Measurements from ENCODE around the gene GPR4.

Gene GPR4

DNA sequence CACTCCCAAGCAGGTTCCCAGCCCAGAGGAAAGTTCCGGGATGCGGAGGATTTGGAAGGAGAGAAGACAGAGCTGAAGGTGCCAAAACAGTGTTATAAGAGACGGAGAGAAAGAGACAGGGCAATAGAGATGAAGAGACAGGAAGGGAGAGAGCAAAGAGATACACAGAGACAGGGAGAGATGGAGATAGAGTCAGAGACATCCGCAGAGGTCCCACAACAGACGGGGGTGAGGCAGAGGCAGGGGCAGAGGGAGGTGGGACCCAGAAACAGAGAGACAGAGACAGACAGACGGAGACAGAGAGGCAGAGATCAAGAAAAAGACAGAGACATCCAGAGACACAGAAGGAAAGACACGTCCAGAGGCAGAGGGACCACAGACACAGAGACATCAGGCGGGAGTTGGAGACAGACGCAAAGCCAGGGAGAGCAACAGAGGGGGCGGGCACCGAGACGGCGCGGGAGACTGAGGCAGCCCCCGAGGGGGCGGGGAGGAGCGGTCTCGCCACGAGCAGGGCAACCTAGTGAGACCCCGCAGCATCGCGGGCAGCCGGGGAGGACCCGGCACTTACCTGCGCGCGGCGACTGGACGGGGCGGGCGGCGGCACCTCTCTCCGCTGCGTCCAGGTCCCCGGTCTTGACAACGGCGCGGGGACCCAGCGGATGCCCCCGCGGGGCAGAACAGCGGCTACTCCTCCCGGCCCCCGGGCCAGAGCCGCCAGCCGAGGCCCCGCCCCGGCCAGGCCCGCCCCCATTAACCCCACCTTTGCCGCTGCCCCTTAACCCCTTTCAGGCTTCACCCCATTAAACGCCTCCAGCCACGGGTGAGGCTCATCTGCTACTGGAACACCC lies at the start of gene GPR4:
GPR4 (minus strand) TSS at position 689 of the 851 bp plus-strand sequence. CDS start 10,346 bp downstream, outside the sequence.
- intact Hi-C loops (cut with DNase I): loop anchor here (10.0 kb wide), 1 partner anchor 83 kb away; no protein-coding TSS in a partner anchor
- no peak for DNase-seq

DNA sequence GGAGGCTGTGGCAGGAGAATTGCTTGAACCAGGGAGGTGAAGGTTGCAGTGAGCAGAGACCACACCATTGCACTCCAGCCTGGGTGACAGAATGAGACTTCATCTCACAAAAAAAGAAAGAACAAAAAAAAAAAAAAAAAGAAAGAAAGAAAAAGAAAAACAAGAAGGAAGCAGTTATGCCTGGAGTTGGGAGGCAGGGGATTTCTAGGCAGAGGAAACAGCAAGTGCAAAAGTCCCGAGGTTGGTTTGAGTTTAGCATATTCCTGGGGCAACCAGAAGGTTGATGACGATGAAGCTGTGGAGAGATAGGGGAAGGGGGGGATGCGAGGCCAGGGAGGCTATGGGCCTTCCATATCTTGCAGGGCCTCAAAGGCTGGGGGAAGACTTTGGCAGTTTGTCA lies 48.7 kb upstream of the GPR4 start:
- intact Hi-C loops (cut with DNase I): no loop called here
- DNase-seq: no peak

DNA sequence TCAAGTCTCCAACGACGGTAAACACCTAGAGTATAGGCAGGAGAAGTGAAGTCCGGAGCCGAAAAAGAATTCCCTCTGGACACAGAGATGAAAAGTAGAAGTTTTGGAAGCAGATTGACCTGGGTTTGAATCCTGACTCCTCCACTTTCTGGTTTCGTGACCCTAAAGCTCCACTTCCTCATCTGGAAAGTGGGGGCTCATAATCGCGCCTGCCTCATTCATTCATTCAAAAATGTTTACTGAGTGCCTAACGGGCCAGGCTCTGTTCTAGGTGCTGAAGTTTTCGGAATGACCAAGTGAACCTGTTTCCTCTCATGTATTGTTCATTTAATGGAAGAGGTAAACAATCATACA lies 44.3 kb upstream of the GPR4 start:
- intact Hi-C loops (cut with DNase I): no loop called here
- no peak for DNase-seq

DNA sequence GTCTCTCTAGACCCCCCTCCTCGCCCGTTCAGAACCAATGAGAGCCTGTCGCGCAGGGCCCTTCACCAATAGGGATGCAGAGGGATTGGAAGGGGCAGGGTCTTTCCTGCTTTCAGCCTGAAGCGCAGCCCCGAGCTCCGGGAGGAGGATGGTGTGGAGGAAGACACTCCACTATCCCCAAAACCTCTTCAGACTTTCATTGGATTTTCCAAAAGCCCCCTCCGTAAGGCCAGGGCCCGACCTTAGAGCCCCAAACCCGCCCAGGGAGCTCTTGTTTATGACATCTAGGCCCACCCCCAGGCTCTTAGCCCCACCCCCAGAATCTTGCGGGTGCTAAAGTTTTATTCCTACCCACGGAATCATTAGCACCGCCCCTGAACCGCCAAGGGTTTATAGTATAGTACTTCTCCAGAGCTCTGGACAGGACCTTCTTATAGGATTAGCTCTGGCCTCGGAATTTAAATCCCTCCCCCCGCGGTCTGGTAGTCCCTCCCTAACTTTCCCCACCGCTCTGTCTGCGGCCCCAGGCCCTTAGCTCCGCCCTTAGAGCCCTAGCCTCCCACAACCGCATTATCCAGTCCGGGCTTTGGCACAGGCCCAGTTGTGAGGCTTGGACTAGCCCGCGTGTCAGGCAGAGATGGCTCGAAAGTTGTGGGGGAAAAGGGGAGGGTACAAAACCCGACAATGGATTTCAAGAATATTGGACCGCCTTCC lies 43.8 kb upstream of the GPR4 start:
- DNase-seq: peak; percentile 93 to 100 (median 97)
- intact Hi-C loops (cut with DNase I): no loop called here

DNA sequence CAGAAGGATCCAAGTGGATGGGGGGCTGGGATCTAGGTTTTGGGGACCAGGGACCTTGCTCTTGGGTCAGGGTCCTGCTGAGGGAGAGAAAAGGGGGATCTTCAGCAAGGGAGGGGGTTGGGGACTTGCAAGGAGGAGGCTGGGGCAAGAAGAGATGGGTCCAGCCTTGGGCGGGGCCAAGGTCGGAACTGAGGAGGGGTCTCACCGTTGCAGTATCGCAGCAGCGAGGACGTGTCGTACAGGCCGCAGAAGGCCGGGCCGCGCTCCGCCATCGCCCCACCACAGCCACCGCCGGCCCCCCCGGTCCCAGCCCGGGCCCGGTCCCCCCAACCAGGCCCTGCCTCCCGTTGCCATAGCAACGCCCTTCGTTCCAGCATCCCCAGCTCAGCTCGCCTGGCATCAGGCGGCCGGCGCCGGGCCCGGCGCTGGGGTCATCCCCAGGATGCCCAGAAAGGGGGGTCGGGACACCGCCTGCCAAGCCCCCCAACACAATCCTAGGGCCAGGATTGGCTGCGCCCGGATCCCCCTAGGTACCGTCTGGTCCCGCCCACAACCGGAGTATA lies 43.1 kb upstream of the GPR4 start:
- intact Hi-C loops (cut with DNase I): no loop called here
- DNase-seq: peak in 1 of 10 donors; percentile 94

DNA sequence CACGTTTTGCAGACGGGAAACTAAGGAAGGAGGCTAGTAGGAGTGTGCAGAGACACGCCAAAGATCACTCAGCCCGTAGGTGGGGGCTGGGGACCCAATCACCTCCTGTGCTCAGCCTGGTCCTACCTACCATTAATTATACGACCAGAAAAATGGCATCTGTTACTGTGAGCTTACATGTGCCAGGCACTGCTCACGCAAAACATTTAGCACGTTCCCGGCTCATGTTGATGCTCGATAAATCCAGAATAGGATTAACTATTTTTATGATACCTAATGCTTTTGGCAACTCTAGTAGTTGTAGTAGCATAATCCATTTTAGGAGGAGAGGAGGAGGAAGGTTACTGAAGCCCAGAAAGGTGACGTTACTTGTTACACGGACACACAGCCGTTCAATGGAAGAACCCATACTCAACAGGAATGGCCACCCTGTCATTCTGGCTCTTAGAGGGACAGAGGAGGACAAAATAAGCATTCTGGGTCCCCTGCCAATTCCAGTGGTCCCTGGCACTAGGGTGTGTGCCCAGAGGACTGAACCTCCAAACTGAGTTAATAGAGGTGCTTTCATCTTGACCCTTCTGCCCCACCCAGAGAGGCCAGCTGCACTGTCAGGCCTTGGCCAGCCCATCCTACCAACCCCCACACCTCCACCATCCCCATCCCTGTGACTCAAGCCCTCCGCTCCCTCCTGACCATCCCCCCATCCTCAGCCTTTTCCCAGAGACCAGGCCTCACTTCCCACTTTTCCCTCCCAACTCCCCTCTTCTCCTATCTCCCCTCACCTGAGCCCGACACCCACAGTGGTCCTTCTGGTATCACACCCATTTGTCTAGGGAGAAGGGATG lies 42.1 kb upstream of the GPR4 start:
- DNase-seq: peak in 6 of 10 donors; percentile 17 to 87 (median 24)
- intact Hi-C loops (cut with DNase I): loop anchor here (1.0 to 5.0 kb wide), 3 partner anchors 37 to 122 kb away; no protein-coding TSS in a partner anchor

DNA sequence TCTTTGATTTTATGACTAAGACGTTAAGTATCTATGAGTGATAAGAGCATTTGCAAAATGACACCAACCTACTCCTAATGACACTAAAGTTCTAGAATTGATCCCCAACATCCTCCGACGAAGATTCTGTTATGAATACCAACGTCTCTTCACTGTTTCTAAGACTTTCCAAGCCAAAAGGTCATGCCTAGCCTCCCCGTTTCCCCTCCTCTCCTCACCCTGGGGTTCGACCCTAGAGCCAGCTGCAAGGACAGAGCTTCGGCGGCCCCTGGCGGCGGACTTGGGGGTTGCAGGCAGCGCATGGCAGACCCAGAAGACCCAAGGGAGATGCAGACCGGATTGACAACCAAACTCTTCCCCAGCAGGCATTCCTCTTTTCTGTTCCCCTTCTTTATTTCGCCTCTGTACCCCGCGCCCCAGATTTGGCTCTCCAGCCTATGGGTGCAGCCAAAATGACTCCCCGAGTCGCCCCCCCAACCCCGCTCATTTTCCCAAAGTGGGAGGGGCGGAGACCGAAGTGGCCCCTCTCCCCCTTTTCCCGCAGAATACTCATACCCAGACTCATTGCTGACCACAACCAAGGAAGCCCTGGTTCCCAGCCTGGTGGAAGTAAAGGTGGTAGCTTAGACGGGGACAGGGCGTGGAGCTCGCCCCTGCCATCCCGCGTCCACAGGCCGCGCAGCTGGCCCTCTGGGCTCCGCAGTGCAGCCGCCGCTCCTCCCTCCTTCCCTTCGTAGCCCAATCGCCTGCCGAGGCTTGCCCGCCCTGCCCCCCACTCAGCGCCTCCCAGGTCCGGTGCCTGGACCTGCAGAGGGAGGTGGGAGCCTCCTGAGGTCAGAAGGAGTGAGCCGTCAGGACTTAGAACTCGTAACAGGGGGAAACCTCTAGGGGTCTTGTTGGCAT lies 41.3 kb upstream of the GPR4 start:
- intact Hi-C loops (cut with DNase I): loop anchor here (1.0 to 5.0 kb wide), 3 partner anchors 36 to 121 kb away; no protein-coding TSS in a partner anchor
- peak; percentile 84 to 98 (median 93) for DNase-seq

DNA sequence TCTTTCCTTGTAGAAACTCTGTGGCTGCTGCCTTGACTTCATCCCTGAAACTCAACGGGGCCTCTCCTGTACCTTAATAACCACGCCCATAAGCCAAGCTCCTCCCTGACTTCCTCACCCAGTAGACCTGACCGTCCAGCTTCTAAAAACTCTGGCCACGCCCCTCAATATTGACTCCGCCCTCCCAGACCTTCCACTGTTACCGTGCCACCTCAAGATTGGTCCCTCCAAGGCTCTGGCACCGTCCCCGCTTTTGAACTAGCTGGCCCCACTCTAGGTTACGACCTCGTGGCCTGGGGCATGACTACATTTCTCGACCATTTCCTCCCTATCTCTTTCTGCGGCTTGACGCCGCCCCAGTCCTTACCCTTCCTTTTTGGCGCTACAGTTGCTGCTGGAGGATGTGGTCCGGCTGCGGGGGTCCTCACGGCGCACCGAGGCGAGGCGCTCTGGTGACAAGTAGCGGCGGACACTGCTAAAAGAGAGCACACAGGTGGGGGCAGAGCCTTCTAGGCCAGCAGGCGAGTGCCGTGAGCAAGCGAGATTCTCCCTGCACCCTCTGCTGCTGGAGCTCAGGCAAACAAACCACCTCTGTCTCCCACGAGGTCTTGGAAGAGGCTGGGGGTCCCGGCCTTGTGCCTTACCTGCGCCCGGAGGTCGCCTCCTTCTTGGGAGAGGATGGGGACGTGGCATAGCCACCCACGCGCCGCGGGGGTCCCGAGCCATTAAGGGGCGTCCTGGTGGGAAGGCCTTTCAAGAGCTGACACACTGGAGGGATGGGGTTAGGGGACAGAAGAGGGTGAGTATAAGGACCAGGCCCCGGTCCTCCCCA lies 39.5 kb upstream of the GPR4 start:
- DNase-seq: peak in 2 of 10 donors; percentile 17 to 35
- intact Hi-C loops (cut with DNase I): loop anchor here (5.0 kb wide), 2 partner anchors 41 to 119 kb away; no protein-coding TSS in a partner anchor

DNA sequence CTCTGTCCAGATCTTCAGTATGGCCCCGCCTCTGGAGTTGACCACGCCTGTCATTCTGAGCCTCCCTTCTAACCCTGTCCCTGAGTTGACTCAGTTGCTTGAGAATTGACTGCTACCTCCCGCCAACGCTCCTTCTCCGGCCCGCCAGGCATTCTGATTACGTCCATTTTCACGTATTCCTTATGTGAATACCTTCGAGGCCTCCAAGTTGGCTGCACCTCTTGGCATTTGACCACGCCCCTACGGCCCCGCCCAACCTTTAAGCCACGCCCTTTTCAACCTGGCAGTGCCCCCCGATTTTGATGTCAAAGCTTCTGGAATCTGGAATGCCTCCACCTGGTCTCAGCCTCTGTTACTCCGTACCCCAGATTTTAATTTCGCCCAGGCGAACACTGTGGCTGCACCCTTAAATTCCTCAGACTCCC lies 38.8 kb upstream of the GPR4 start:
- no peak for DNase-seq
- intact Hi-C loops (cut with DNase I): loop anchor here (5.0 kb wide), 2 partner anchors 41 to 119 kb away; no protein-coding TSS in a partner anchor

DNA sequence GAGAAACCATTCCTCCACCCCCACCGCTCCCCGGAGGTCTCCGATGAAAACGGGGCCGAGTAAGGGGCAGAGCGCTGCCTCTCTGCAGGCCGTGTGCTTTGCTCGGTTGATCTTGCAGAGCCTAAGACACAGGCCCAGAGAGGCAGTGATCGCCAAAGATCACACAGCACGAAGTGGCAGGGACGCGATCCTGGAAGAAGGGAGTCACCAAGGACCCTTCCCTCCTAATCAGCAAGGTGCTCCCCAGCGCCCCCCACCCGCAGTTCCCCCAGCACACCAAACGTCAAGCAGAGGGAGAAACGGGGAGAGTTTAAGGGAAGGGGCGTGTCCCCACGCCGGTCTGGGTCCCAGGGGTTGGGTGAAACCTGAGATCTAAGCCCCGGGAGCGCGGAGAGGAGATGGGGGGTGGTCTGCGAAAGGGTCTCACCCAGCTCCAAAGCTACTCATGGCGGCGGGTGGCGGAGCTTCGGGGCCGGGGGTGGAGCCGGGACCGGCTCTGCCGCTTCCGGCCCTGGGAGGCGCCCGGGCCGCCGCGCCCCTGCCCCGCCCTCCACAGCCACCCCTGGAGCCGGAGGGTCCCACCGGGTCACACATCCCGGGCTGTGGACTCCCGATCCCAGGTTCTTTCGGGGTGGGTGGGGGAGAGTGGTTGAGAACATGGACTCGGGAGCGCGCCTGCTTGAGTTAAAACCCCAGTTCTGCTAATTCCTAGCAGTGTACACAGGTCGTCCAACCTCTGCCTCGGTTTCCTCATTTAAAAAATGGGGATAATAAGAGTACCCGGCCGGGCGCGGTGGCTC lies 37.1 kb upstream of the GPR4 start, which contains the start of gene EML2:
EML2 (minus strand) TSS at position 468 of the 800 bp plus-strand sequence; CDS start at position 447, 21 bp downstream.
- DNase-seq: no peak
- intact Hi-C loops (cut with DNase I): no loop called here

DNA sequence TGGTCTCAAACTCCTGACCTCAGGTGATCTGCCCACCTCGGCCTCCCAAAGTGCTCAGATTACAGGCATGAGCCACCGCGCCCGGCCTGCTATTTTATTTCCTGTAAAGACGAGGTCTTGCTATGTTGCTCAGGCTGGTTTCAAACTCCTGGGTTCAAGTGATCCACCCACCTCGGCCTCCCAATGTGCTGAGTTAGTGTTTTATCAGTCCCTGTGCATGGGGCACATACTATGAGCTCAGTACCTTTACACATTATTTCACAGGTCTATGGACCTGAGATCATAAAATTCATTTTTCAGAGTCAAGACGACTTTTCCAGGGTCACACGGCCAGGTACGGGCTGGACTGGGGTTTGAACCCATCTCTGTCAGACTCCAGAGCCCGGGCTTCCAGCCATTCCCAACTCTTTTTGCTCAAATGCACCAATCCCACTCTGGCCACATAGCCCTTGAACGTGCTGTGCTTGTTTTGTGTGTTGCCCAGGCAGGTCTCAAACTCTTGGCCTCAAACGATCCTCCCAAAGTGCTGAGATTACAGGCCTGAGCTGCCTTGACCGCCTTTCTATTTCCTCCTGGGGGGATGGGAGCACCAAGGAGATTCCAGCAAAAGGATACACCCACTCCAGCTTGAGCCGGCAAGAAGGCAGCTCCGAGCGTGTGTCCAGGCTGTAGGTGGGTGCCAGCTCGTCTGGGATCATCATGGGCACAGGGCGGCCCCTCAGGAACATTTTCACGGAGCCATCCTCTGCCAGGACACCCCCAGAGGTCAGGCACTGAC lies 36.1 kb upstream of the GPR4 start:
- no peak for DNase-seq
- intact Hi-C loops (cut with DNase I): no loop called here

DNA sequence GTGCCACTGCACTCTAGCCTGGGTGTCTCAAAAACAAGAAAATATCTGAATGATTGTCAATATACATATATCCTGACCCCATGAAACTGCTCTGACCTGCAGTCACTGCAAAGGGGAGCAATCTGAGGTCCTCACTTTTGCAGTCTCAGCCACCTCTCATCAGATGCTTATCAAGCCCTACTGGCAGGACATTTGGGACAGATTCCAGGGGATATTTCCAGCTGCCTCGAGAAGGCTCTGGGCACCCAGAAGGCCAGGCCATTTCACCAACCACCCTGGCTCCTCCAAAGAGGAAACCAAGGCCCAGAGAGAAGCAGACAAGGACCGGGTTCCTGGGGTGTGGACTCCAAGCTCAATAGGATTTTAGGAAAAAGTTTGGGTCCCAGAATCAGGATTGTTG lies 34.9 kb upstream of the GPR4 start:
- no peak for DNase-seq
- intact Hi-C loops (cut with DNase I): no loop called here

DNA sequence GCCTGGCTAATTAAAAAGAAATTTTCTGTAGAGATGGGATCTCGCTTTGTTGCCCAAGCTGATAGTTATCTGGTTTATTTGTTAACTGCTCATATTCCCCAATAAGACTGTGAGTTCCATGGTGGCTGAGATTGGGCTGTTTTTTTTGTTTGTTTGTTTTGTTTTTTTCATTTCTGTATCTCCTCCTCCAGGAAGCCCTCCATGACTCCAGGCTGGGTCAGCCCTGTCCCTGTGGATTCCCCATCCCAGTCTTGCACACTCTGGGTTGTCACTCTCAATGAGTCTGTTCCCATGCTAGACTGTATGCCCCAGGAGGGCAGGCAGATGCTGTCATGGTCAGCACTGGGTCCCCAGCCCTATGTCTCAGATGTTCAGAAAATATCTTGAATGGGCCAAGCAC lies 34.3 kb upstream of the GPR4 start:
- intact Hi-C loops (cut with DNase I): no loop called here
- no peak for DNase-seq

DNA sequence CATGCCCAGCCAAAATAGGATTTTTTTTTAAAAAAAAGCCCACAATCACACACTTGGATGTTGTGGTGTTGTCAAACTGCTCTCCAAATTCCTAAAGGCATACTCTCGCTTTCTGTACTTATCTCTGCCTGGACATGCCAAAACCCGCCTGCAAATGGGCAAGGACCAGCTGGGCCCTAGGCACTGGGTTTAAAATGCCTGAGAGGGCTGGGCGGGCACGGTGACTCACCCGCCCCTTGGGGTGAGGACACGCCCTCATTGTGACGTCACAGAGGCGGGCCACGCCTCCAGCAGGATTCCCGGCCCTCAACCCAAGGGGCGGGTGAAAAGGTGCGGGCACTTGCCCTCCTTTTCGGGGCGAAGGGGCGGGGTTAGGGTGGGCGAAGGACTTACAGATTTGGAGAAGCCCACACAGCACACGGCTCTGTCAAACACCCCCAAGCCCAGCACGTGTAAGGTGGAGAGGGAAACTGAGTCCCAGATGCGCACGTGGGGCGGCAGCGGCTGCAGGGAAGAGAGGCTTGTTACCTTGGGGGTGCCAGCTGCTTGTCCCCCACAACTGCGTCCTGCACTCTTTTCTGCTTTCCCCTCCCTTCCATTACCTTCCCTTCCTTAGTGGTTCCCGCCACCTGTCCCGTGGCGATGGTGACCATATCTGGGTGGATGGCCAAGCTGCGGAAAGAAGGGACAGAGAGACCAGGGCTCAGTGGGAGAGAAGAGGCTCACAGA lies 30.6 kb upstream of the GPR4 start:
- DNase-seq: peak in 6 of 10 donors; percentile 29 to 92 (median 50)
- intact Hi-C loops (cut with DNase I): no loop called here

DNA sequence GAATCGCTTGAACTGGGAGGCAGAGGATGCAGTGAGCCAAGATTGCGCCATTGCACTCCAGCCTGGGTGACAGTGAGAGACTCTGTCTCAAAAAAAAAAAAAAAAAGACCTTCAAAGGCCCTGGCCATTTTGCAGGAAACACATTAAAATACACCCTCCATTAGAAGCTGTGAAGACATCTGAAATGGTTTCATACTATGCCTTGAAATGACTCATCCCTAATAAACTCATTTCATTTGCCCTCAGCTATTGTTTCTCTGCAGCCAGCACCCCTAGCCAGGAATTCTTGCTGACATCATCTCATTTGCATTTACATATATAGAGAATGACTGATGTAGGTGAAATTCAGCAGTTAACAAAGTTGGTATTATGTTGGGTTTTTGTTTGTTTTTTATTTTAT lies 28.5 kb upstream of the GPR4 start:
- no peak for DNase-seq
- intact Hi-C loops (cut with DNase I): no loop called here

DNA sequence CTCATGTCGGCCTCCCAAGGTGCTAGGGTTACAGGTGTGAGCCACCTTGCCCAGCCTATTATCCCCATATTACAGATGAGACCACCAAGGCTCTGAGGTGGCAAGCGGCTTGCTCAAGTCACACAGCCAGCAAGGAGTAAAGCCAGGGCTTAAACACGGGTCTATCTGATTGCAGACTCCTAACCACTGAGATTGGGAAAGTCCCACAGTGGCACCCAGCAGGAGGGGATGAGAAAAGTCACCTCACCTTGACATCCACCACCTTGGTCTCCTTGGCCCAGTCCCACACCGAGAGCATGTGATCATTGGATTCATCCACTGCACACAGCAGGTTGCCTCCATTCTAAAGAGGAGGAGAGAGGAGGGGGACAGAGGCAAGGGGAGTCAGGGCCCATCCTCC lies 27.7 kb upstream of the GPR4 start:
- intact Hi-C loops (cut with DNase I): no loop called here
- DNase-seq: no peak

Data from posterior cingulate gyrus (tissue), 11 donors.